Measurements from ENCODE around the gene SOST.

The SOST gene

GRCh38 chr17:43740541-43740940 is 18.1 kb downstream of the SOST start:
- DNase-seq, result no peak

GRCh38 chr17:43737722-43738121 is 20.9 kb downstream of the SOST start:
- DNase-seq, result no peak

- no peak for DNase-seq
Measured at GRCh38 chr17:43736389-43736788, 22.2 kb downstream of the SOST start.

- no peak for DNase-seq
Measured at GRCh38 chr17:43734376-43734775, 24.2 kb downstream of the SOST start.

GRCh38 chr17:43733956-43734355 is 24.6 kb downstream of the SOST start:
- DNase-seq, result no peak

GRCh38 chr17:43732958-43733357 is 25.6 kb downstream of the SOST start:
- no peak for DNase-seq

GRCh38 chr17:43728081-43728480 is 30.5 kb downstream of the SOST start:
- no peak for DNase-seq

GRCh38 chr17:43723697-43724359 is 34.8 kb downstream of the SOST start:
- no peak for DNase-seq

- no peak for DNase-seq
Measured at GRCh38 chr17:43722870-43723665, 35.5 kb downstream of the SOST start.

GRCh38 chr17:43722269-43722619 is 36.3 kb downstream of the SOST start:
- DNase-seq, result no peak

- no peak for DNase-seq
Measured at GRCh38 chr17:43721537-43722268, 36.9 kb downstream of the SOST start.

GRCh38 chr17:43720311-43721060 is 38.1 kb downstream of the SOST start:
- DNase-seq, result peak; percentile 77

GRCh38 chr17:43719578-43719977 is 39.0 kb downstream of the SOST start:
- DNase-seq, result no peak

GRCh38 chr17:43718544-43718943 is 40.0 kb downstream of the SOST start:
- DNase-seq, result no peak

- no peak for DNase-seq
Measured at GRCh38 chr17:43717913-43718312, 40.7 kb downstream of the SOST start.

GRCh38 chr17:43714465-43715149 is 44.0 kb downstream of the SOST start:
- no peak for DNase-seq

GRCh38 chr17:43713494-43714162 is 45.0 kb downstream of the SOST start:
- DNase-seq, result no peak

GRCh38 chr17:43712397-43712796 is 46.2 kb downstream of the SOST start:
- DNase-seq, result no peak

- no peak for DNase-seq
Measured at GRCh38 chr17:43710101-43710500, 48.5 kb downstream of the SOST start.

- no peak for DNase-seq
Measured at GRCh38 chr17:43709210-43709609, 49.4 kb downstream of the SOST start.

GRCh38 chr17:43707184-43707583 is 51.4 kb downstream of the SOST start:
- no peak for DNase-seq

GRCh38 chr17:43706235-43706634 is 52.4 kb downstream of the SOST start:
- no peak for DNase-seq

Data from activated CD4-positive, CD25-positive, alpha-beta regulatory T cell treated with anti-CD3 and anti-CD28 coated beads, Interleukin-2, amount 50 U/mL, for 72 hours (primary cell).